Activated CD4-positive, CD25-positive, alpha-beta regulatory T cell treated with anti-CD3 and anti-CD28 coated beads, Interleukin-2, amount 50 U/mL, for 16 hours (primary cell): ENCODE results near the gene PLXNA2.

Source experiments
- DNase-seq: peaks from one replicate; pipeline ENCODE4 v3.0.0-alpha.2; 2020; ENCODE audit warnings: low read depth, low spot score

PLXNA2 gene

DNA sequence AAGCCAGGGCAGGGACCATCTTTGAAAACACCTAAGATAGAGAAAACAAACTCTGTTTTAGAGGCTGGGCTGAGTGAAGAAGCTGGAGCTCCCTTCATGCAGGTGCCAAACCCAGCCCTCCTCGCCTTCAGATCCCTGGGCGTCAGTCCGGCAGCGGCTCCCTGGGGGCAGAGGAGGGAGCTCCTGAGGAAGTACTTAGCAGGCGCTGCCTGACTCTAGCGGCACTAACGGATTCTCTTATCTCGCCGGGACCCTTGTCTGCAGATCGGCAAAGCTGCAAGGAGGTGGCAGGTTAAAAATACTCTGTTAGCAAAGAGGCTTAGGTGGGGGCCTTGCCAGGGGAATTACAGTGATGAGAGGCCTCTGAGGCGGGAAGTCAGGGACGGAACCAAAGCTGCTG is 79.6 kb downstream of the PLXNA2 start:
- no peak for DNase-seq

- no peak for DNase-seq
Measured at GRCh38 chr1:208163539-208163938, 80.6 kb downstream of the PLXNA2 start.

- DNase-seq = no peak
Measured at GRCh38 chr1:208162903-208163302, 81.3 kb downstream of the PLXNA2 start.

DNA sequence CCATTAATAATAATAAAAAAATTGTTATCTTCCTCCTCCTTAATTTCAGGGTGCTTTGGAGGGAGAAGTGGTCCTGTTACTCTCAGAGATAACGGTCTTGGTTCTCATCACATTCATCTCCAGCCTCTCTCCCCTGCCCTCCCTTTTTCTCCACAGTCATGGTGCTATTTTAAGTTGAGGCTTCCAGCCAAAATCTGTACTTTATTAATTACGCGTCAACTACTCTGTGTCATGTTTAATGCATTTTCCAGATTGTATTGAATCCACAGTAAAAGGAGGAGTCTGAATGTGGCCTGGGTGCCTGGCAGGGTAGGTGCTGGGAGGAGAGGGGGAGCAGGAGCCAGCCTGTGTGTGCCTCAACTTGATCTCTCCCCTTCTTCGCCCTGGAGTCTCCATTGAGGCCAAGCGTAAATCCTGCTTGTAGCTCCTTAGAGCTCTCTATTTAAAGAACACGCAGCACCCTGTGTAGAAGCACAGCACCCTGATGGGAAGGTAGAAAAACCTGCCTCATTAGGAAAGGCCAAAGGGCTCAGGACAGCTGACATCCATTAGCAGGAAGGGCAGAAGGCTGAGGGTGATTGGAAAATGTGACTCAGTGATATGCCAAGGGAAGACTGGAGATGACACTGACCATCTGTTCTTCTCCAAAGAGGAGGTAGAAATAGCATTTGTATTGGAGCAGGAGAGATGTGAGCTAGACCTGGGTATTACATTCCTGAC is 82.4 kb downstream of the PLXNA2 start:
- DNase-seq = no peak

DNA sequence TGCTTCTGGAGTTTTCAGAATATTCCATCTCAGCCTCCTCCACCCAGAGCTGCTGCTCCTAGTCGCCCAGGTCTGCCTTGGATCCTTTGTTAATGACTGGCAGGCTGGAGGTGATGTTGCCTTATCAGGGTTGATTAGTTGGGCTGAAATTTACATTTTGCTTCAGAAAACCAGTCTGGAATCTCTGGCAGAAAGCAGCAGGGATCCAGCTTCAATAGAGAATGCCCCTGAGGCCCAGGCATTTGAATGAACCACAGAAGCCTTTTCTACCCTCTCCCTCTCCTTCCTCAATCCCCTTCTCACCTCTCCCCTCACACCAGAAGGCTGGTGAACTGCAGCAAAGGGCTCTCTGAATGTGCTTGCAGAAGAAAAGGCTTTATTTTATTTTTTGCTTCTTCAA is 83.2 kb downstream of the PLXNA2 start:
- no peak for DNase-seq

DNA sequence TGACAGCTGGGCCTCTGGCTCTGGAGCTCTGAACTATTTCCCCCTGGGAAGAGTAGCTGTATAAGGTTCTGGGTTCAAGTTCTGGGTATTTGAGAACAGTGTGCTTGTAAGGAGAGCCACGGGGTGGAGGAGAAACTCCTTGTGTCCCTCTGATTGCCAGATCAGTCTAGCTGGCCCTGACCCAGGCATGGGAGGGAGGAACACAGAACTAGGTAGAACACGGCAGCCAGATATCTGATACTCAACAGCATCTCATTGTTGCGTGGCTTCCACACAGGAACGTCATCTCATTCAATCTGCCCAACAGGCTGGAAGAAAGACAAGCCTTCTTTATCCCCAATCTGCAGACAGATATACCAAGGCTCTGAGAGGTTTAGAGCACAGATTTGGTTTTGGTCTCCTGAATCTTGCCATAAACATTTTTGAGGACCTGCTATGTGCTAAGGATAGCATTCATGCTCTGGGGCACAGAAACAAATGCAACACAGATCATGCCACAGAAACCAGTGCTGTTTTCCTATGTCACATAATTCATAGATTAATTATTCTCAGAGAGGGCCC is 83.8 kb downstream of the PLXNA2 start:
- no peak for DNase-seq

DNA sequence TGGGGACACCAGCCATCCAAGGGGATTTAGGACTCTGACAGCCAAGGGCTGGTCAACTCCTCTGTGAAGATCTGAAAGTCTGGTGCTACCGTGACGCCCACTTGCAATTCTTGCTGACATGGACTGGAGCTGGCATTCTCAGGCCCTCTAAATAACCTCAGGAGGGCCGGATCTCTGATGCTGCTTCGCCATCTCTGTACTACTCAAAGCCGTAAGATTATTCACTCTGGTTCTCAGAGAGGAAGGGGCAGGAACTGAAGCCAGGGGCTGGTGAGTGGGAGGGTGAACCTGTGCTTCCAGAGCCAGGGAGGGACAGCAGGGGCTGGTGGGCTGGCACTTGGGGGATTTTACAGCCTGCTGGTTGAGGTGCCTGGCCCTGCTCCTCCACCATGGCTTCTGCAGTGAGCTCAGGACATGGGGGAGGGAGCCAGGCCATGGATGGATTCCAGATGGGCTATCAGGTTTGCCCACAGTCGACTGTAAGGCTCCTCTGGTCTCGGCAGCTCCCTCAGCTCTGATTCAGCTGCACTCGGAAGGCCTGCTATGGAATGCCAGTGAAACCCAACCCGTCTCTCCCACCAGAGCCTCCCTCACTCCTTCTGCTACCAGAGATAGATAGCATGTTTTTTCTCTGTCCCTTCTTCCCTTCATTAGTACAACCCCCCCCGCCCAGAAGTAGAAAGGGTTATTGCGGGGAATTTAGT is 84.5 kb downstream of the PLXNA2 start:
- DNase-seq = no peak

DNA sequence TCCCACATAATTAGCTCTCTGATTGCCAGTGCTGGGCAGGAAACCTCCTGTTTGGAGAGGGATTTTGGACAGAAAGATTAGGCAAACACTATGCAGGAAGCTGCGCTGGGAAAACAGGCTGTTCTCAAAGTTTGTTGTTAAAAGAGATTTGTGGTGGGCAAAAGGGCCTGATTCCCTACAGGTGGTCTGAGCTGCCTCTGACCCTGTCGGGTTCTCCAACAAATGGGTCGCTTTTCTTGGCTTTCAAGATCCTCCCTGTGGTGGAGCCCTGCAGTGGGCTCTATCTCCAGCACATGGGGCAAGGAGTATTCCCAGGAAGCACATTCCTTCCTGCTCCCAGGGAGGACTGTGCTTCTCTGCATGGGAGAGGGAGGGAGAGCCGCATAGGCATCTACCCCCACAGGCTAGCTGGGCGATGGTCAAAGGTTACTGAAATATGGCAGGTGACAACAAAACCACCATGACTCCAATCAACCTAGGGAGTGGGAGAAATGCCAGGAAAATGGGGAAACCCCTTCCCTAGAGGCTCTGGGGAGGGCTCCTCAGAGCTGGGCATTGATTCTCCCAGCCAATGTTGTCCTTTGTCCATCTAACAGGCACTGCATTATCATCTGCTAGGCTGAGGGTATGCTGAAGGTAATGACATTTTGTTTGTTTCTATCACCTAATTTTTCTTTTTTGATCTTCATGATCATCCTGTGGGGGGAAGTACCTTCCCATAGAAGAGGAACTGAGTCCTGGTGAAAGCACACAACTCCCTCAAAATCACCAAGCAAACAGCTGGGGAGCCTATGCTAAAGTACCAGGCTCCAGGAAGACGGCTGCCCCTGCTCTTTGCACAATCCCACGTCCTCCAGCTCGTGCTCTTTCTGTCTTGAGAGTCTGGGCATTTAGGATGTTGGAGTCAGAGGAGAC is 85.3 kb downstream of the PLXNA2 start:
- DNase-seq = no peak

- DNase-seq = no peak
Measured at GRCh38 chr1:208157769-208158168, 86.4 kb downstream of the PLXNA2 start.

DNA sequence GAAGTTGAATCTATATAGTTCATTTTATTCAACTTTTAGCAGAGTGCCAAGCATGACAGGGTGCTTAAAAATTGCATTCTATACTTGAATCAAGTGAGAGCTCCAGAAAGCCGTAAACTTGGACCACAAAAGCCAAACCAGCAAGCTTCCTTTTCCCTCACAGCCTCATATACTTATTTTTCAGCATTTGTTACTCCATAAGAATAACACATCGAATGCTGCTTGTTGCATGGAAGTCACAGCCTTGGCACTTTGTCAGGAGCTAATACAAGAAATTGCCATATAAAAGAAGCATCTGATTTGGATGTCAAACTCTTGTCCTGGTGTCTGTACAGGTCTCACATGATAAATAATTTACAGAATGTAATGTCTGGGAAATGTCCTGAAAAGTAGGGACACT is 87.4 kb downstream of the PLXNA2 start:
- no peak for DNase-seq

- DNase-seq = no peak
Measured at GRCh38 chr1:208156310-208156709, 87.9 kb downstream of the PLXNA2 start.

GRCh38 chr1:208154679-208155642 is 89.2 kb downstream of the PLXNA2 start:
- no peak for DNase-seq

- DNase-seq = no peak
Measured at GRCh38 chr1:208154040-208154439, 90.1 kb downstream of the PLXNA2 start.

- DNase-seq = no peak
Measured at GRCh38 chr1:208153386-208153785, 90.8 kb downstream of the PLXNA2 start.

- DNase-seq = no peak
Measured at GRCh38 chr1:208151728-208152598, 92.2 kb downstream of the PLXNA2 start.

- DNase-seq = no peak
Measured at GRCh38 chr1:208150833-208151458, 93.2 kb downstream of the PLXNA2 start.

- DNase-seq = no peak
Measured at GRCh38 chr1:208149776-208150514, 94.2 kb downstream of the PLXNA2 start.

DNA sequence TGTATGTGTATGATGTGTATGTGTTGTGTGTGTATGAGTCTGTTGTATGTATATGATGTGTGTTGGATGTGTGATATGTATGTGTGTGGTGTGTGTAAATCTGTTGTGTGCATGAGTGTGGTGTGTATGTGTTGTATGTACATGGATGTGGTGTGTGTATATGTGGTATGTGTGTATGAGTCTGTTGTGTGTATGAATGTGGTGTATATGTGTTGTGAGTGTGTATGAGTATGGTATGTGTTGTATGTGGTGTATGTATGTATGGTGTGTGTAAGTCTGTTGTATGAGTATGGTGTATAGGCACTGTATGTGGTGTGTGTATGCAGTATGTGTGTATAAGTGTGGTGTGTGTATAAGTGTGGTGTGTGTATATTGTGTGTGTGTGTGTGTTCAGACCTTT is 95.0 kb downstream of the PLXNA2 start:
- no peak for DNase-seq

GRCh38 chr1:208148380-208148779 is 95.8 kb downstream of the PLXNA2 start:
- DNase-seq = no peak
